Trophoblast cell (in vitro differentiated cells and primary cell): ENCODE measurements around the gene CHMP4B.
A peak's percentile ranks its signal among the peaks of the same experiment; 100 is the strongest.

ENCODE experiments used
- DNase-seq, 2 donors: peaks; one replicate each; pipeline ENCODE4 v3.0.0-alpha.2; 2016
- H2AFZ ChIP-seq: 2 replicates; pipeline ENCODE4 v1.6.1; 2013; ENCODE audit warnings: low read length, moderate library complexity, mild to moderate bottlenecking; ENCODE audit not compliant: insufficient read depth, poor library complexity
- H2AK5ac ChIP-seq: 2 replicates; pipeline ENCODE4 v1.6.1; 2013; ENCODE audit warnings: mild to moderate bottlenecking, low read length
- H2BK120ac ChIP-seq: 2 replicates; pipeline ENCODE4 v1.6.1; 2013; ENCODE audit warnings: low read length, mild to moderate bottlenecking, moderate library complexity; ENCODE audit not compliant: insufficient read depth, poor library complexity
- H2BK12ac ChIP-seq: 2 replicates; pipeline ENCODE4 v1.6.1; 2013; ENCODE audit warnings: mild to moderate bottlenecking, low read length, moderate library complexity
- H2BK5ac ChIP-seq: 2 replicates; pipeline ENCODE4 v1.6.1; 2013; ENCODE audit warnings: low read length, low read depth, moderate library complexity, mild to moderate bottlenecking; ENCODE audit not compliant: poor library complexity
- H3K14ac ChIP-seq: 2 replicates; pipeline ENCODE4 v1.6.1; 2013; ENCODE audit warnings: mild to moderate bottlenecking, low read length
- H3K18ac ChIP-seq: 2 replicates; pipeline ENCODE4 v1.6.1; 2013; ENCODE audit warnings: mild to moderate bottlenecking, low read length
- H3K23ac ChIP-seq: 2 replicates; pipeline ENCODE4 v1.6.1; 2013; ENCODE audit warnings: low read length
- H3K27ac ChIP-seq: 2 replicates; pipeline ENCODE4 v1.5.1; 2013; ENCODE audit warnings: low read depth, mild to moderate bottlenecking, inconsistent platforms, low read length, moderate library complexity
- H3K27me3 ChIP-seq: 2 replicates; pipeline ENCODE4 v1.6.1; 2013; ENCODE audit warnings: inconsistent platforms, mild to moderate bottlenecking, low read length, moderate library complexity; ENCODE audit not compliant: insufficient read depth
- H3K36me3 ChIP-seq, 2 experiments: 1 replicate in 1 of 2; 2 replicates in 1 of 2; pipeline ENCODE4 v1.6.1; 2013; ENCODE audit warnings: low read length in 2 of 2, mild to moderate bottlenecking in 2 of 2, moderate library complexity in 1 of 2; ENCODE audit not compliant: insufficient read depth in 2 of 2, control insufficient read depth in 1 of 2
- H3K4ac ChIP-seq: 2 replicates; pipeline ENCODE4 v1.6.1; 2013; ENCODE audit warnings: low read depth, mild to moderate bottlenecking, low read length, moderate library complexity
- H3K4me1 ChIP-seq, 2 experiments: 1 replicate in 1 of 2; 2 replicates in 1 of 2; pipeline ENCODE4 v1.6.1; 2013; ENCODE audit warnings: low read length in 2 of 2, mild to moderate bottlenecking in 2 of 2, moderate library complexity in 1 of 2; ENCODE audit not compliant: insufficient read depth in 2 of 2, control insufficient read depth in 1 of 2
- H3K4me2 ChIP-seq: 2 replicates; pipeline ENCODE4 v1.6.1; 2013; ENCODE audit warnings: inconsistent platforms, mild to moderate bottlenecking, low read length, moderate library complexity
- H3K4me3 ChIP-seq: 2 replicates; pipeline ENCODE4 v1.5.1; 2013; ENCODE audit warnings: mild to moderate bottlenecking, low read depth, low read length, inconsistent platforms
- H3K79me1 ChIP-seq: one replicate; pipeline ENCODE4 v1.6.1; 2013; ENCODE audit warnings: low read length
- H3K79me2 ChIP-seq: 2 replicates; pipeline ENCODE4 v1.6.1; 2013; ENCODE audit warnings: low read length, mild to moderate bottlenecking; ENCODE audit not compliant: control insufficient read depth, insufficient read depth, poor library complexity
- H3K9ac ChIP-seq: 2 replicates; pipeline ENCODE4 v1.6.1; 2013; ENCODE audit warnings: mild to moderate bottlenecking, low read length
- H3K9me3 ChIP-seq: 2 replicates; pipeline ENCODE4 v1.6.1; 2013; ENCODE audit warnings: low read depth, mild to moderate bottlenecking, control low read depth, inconsistent platforms, low read length; ENCODE audit not compliant: insufficient read depth
- H4K12ac ChIP-seq: 2 replicates; pipeline ENCODE4 v1.6.1; 2013; ENCODE audit warnings: low read depth, mild to moderate bottlenecking, low read length, moderate library complexity
- H4K8ac ChIP-seq: 2 replicates; pipeline ENCODE4 v1.6.1; 2013; ENCODE audit warnings: low read depth, mild to moderate bottlenecking, low read length, moderate library complexity
- H4K91ac ChIP-seq: one replicate; pipeline ENCODE4 v1.6.1; 2013; ENCODE audit warnings: low read depth, mild to moderate bottlenecking, low read length, moderate library complexity
- WGBS: extraction: QIAGEN DNeasy Blood & Tissue Kit; methylation state at CpG from one replicate; pipeline ENCODE4 v1.1.7; 2013; ENCODE audit warnings: missing lambda C conversion rate; ENCODE audit not compliant: insufficient read length, insufficient coverage; ENCODE audit errors: extremely low coverage; 5-methylcytosine and 5-hydroxymethylcytosine counted together

Gene CHMP4B

DNA sequence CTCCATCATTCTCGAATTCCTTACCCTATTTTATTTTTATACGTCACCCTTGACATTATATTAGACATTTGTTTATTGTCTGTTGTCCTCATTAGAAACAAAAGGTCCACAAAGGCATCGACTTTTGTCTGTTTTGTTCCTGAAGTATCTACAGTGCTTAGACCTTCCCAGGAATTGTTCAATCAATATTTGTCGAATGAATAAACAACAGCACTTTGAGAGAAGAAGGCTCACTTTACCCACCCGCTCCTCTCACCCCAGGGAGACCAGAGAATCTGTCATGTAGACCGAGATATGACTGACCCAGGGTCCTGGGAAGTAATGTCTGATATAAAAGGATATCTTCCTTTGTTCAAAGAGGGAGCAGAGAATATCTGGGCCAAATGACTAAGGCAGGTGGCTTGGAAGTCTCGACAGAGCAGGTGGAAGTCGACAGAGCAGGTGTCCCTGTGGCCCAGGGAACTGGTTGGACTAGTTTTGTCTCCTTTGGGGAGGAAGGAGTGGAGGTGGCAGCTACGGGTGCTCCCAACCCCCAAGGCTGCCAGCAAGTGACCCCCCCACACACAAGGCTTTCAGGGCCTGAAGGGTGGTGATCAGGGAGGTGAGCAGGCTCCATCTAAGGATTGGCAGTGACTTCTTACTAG is 14.8 kb upstream of the CHMP4B start:
- Histone ChIP-seq H3K27ac (no peak overlapping the region), H3K4me3 (no peak overlapping the region), H2AFZ (no peak overlapping the region), H3K4me1 (peaks cover 12% of the 10 kb centered on the region in 2 experiments), H3K23ac (no peak overlapping the region), H3K9ac (no peak overlapping the region), H3K79me2 (no peaks in the 10 kb centered on the region), H2BK5ac (no peak overlapping the region), H3K18ac (no peak overlapping the region), H4K91ac (no peak overlapping the region), H3K4me2 (no peak overlapping the region), H2BK12ac (no peak overlapping the region), H4K8ac (no peak overlapping the region), H3K14ac (no peak overlapping the region), H3K36me3 (no peaks in the 10 kb centered on the region), H3K27me3 (no peaks in the 10 kb centered on the region), H4K12ac (no peak overlapping the region), H3K9me3 (no peaks in the 10 kb centered on the region), H2BK120ac (no peak overlapping the region), H3K79me1 (peaks cover 5% of the 10 kb centered on the region), H2AK5ac (no peak overlapping the region), H3K4ac (no peak overlapping the region)
- peak; percentile 76 to 87 for DNase-seq
- 100% methylated on average over 2 of the region's 9 CpGs for WGBS

DNA sequence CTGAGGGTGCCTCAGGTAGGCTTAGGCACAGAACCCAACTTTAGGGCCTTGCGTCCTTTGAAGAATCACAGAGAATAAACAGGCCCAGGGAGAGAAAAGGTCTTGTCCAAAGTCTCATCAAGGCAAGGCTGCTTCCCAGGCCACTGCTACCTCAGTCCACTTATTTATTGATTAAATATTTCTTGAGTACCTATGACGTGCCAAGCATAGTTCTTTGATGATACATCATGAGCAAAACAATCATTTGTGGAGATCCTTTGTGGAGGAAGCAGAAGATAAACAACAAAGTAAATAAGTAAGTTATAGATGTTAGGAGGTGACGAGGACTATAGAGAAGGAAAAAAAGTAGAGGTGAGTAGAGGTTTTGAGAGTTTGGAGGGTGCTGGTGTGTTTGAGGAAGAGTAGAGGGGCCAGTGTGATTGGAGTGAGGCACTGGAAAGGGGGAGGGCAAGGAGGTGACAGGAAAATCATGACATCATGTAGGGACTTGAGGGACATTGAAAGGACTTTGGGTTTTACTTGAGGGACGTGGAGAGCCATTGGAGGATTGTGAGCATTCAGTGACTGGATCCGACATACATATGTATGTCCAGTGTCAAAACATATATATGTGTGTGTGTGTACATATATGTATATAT is 14.1 kb upstream of the CHMP4B start:
- H3K23ac ChIP-seq, result no peak overlapping the region
- H3K9ac ChIP-seq, result no peak overlapping the region
- H3K9me3 ChIP-seq, result no peaks in the 10 kb centered on the region
- no peak overlapping the region for H4K91ac ChIP-seq
- peaks cover 12% of the 10 kb centered on the region in 2 experiments for H3K4me1 ChIP-seq
- no peaks in the 10 kb centered on the region for H3K27me3 ChIP-seq
- H2BK120ac ChIP-seq, result no peak overlapping the region
- no peaks in the 10 kb centered on the region for H3K79me2 ChIP-seq
- peaks cover 5% of the 10 kb centered on the region for H3K79me1 ChIP-seq
- no peak overlapping the region for H2AFZ ChIP-seq
- no peaks in the 10 kb centered on the region for H3K36me3 ChIP-seq
- H3K27ac ChIP-seq, result no peak overlapping the region
- no peak overlapping the region for H3K4me3 ChIP-seq
- H4K8ac ChIP-seq, result no peak overlapping the region
- no peak overlapping the region for H3K14ac ChIP-seq
- DNase-seq, result peak in 1 of 2 donors; percentile 56
- no peak overlapping the region for H3K4me2 ChIP-seq
- H2BK5ac ChIP-seq, result no peak overlapping the region
- no peak overlapping the region for H3K18ac ChIP-seq
- WGBS, result 100% methylated on average over 1 of the region's 5 CpGs
- H2BK12ac ChIP-seq, result no peak overlapping the region
- H3K4ac ChIP-seq, result no peak overlapping the region
- H4K12ac ChIP-seq, result no peak overlapping the region
- no peak overlapping the region for H2AK5ac ChIP-seq

DNA sequence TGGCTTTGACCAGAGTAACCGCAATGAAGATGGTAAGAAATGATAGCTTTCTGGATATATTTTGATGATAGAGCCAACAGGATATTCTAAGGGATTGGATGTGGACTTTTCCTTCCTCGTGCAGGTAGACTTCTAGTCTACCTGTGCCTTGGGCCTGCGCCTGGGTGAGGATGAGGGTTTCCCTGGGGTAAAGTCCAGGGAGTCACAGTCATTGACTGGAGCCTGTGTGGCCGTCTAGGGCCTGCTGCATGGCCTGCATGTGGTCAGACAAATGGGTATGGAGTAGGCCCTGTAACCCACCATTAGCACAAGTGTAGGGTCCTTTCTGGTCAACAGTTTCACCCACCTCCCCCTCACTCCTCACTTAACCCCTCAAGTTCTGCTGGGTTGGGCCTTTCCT is 12.7 kb upstream of the CHMP4B start:
- no peak overlapping the region for H2BK120ac ChIP-seq
- no peak overlapping the region for H3K4me3 ChIP-seq
- no peak overlapping the region for H3K14ac ChIP-seq
- no peaks in the 10 kb centered on the region for H3K79me2 ChIP-seq
- no peak overlapping the region for H3K18ac ChIP-seq
- no CpG with 5 or more reads among the region's 4 CpGs for WGBS
- DNase-seq, result no peak
- no peak overlapping the region for H3K27ac ChIP-seq
- H4K8ac ChIP-seq, result no peak overlapping the region
- no peak overlapping the region for H2AK5ac ChIP-seq
- H2BK12ac ChIP-seq, result no peak overlapping the region
- H4K12ac ChIP-seq, result no peak overlapping the region
- no peaks in the 10 kb centered on the region for H3K27me3 ChIP-seq
- H3K79me1 ChIP-seq, result peaks cover 3% of the 10 kb centered on the region
- no peak overlapping the region for H4K91ac ChIP-seq
- H3K4me1 ChIP-seq, result peaks cover 8% of the 10 kb centered on the region in 2 experiments
- H3K23ac ChIP-seq, result no peak overlapping the region
- no peak overlapping the region for H2AFZ ChIP-seq
- H2BK5ac ChIP-seq, result no peak overlapping the region
- no peaks in the 10 kb centered on the region for H3K36me3 ChIP-seq
- H3K9ac ChIP-seq, result no peak overlapping the region
- H3K4ac ChIP-seq, result no peak overlapping the region
- no peak overlapping the region for H3K4me2 ChIP-seq
- H3K9me3 ChIP-seq, result no peaks in the 10 kb centered on the region

DNA sequence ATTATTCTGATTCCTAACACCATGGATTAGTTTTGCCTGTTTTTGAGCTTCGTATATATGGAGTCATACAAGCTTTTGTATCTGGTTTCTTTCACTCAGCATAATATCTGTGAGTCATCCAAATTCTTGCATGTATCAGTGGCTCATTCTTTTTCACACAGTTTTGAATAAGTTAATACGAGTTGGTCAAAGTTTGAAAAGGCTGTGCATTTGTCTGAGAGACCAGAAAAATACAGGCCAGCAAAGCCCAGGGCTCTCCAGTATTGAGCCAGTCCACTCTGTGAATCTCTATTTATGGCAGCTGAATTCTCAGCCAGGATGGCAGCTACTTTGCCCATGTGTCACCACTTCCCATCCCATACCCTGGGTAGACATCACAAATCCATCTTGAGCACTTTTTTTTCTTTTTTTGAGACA is 7.2 kb upstream of the CHMP4B start:
- no CpG with 5 or more reads among the region's 2 CpGs for WGBS
- Histone ChIP-seq H3K36me3 (no peaks in the 10 kb centered on the region), H3K14ac (no peak overlapping the region), H3K4me2 (no peak overlapping the region), H3K27ac (no peak overlapping the region), H4K91ac (no peak overlapping the region), H3K79me1 (no peaks in the 10 kb centered on the region), H3K9ac (no peak overlapping the region), H2BK120ac (no peak overlapping the region), H2BK5ac (no peak overlapping the region), H3K4me1 (no peaks in the 10 kb centered on the region), H4K8ac (no peak overlapping the region), H3K27me3 (no peaks in the 10 kb centered on the region), H3K18ac (no peak overlapping the region), H3K23ac (no peak overlapping the region), H4K12ac (no peak overlapping the region), H3K4me3 (no peak overlapping the region), H2AFZ (no peak overlapping the region), H2BK12ac (no peak overlapping the region), H3K4ac (no peak overlapping the region), H3K79me2 (no peaks in the 10 kb centered on the region), H3K9me3 (peaks cover 1% of the 10 kb centered on the region), H2AK5ac (no peak overlapping the region)
- DNase-seq, result peak in 1 of 2 donors; percentile 20
